Measurements from ENCODE around the gene RPS6KA2.
"Not testable (repeated sequence)": the region's sequence is repeated elsewhere in the genome, so short reads cannot be mapped to it uniquely, and the experiment has no call there.

The RPS6KA2 gene

GRCh38 chr6:166529586-166529985 is 97.5 kb downstream of the RPS6KA2 start:
- no peak for DNase-seq (ENCODE audit: low read depth)

- DNase-seq (ENCODE audit: low read depth), result not testable (repeated sequence)
Observed at GRCh38 chr6:166529058-166529457, 98.0 kb downstream of the RPS6KA2 start.

GRCh38 chr6:166527849-166528248 is 99.2 kb downstream of the RPS6KA2 start:
- DNase-seq (ENCODE audit: low read depth), result no peak

- no peak for DNase-seq (ENCODE audit: low read depth)
Observed at GRCh38 chr6:166526937-166527336, 100.1 kb downstream of the RPS6KA2 start.

- no peak for DNase-seq (ENCODE audit: low read depth)
Observed at GRCh38 chr6:166525567-166525966, 101.5 kb downstream of the RPS6KA2 start.

GRCh38 chr6:166523782-166524559 is 103.1 kb downstream of the RPS6KA2 start:
- DNase-seq (ENCODE audit: low read depth), result no peak

- no peak for DNase-seq (ENCODE audit: low read depth)
Observed at GRCh38 chr6:166520905-166521834, 105.9 kb downstream of the RPS6KA2 start.

GRCh38 chr6:166516251-166516884 is 110.7 kb downstream of the RPS6KA2 start:
- no peak for DNase-seq (ENCODE audit: low read depth)

GRCh38 chr6:166515072-166515810 is 111.8 kb downstream of the RPS6KA2 start:
- DNase-seq (ENCODE audit: low read depth), result peak; percentile 32

GRCh38 chr6:166514196-166514595 is 112.9 kb downstream of the RPS6KA2 start:
- DNase-seq (ENCODE audit: low read depth), result no peak

GRCh38 chr6:166512567-166512966 is 114.5 kb downstream of the RPS6KA2 start:
- DNase-seq (ENCODE audit: low read depth), result peak; percentile 19

- DNase-seq (ENCODE audit: low read depth), result no peak
Observed at GRCh38 chr6:166511316-166511715, 115.7 kb downstream of the RPS6KA2 start.

- DNase-seq (ENCODE audit: low read depth), result no peak
Observed at GRCh38 chr6:166509193-166509592, 117.9 kb downstream of the RPS6KA2 start.

- no peak for DNase-seq (ENCODE audit: low read depth)
Observed at GRCh38 chr6:166508726-166509125, 118.3 kb downstream of the RPS6KA2 start.

GRCh38 chr6:166507809-166508564 is 119.1 kb downstream of the RPS6KA2 start:
- no peak for DNase-seq (ENCODE audit: low read depth)

GRCh38 chr6:166507380-166507779 is 119.7 kb downstream of the RPS6KA2 start:
- no peak for DNase-seq (ENCODE audit: low read depth)

GRCh38 chr6:166505133-166505905 is 121.7 kb downstream of the RPS6KA2 start:
- no peak for DNase-seq (ENCODE audit: low read depth)

GRCh38 chr6:166504100-166504499 is 123.0 kb downstream of the RPS6KA2 start:
- DNase-seq (ENCODE audit: low read depth), result no peak

- no peak for DNase-seq (ENCODE audit: low read depth)
Observed at GRCh38 chr6:166503167-166503744, 123.8 kb downstream of the RPS6KA2 start.

- DNase-seq (ENCODE audit: low read depth), result no peak
Observed at GRCh38 chr6:166502453-166502852, 124.6 kb downstream of the RPS6KA2 start.
